Measurements from ENCODE around the gene MBD5.

The MBD5 gene

GRCh38 chr2:148251993-148252392 is 231.1 kb downstream of the MBD5 start:
- no peak overlapping the region for H3K4me3 ChIP-seq (replicated peaks in 1 of 2; ENCODE audit: low read depth in 2 of 2, low read length in 2 of 2)
- no peak for DNase-seq (ENCODE audit: low read depth in 2 of 2)
- TF ChIP-seq CTCF (IDR thresholded peaks at IDR 0.05; ENCODE audit: low read depth, low read length): no peak

GRCh38 chr2:148252646-148253045 is 231.8 kb downstream of the MBD5 start:
- TF ChIP-seq CTCF (IDR thresholded peaks at IDR 0.05; ENCODE audit: low read depth, low read length): no peak

GRCh38 chr2:148253685-148254084 is 232.8 kb downstream of the MBD5 start:
- no peak for TF ChIP-seq CTCF (IDR thresholded peaks at IDR 0.05; ENCODE audit: low read depth, low read length)
- DNase-seq (ENCODE audit: low read depth in 2 of 2): peak in 1 of 2 donors; percentile 58
- H3K4me3 ChIP-seq (replicated peaks in 1 of 2; ENCODE audit: low read depth in 2 of 2, low read length in 2 of 2): no peak overlapping the region

More at GRCh38 chr2:148252646-148253045, 231.8 kb downstream of the MBD5 start:
- no peak for DNase-seq (ENCODE audit: low read depth in 2 of 2)
- no peak overlapping the region for H3K4me3 ChIP-seq (replicated peaks in 1 of 2; ENCODE audit: low read depth in 2 of 2, low read length in 2 of 2)

GRCh38 chr2:148255929-148256328 is 235.0 kb downstream of the MBD5 start:
- TF ChIP-seq CTCF (IDR thresholded peaks at IDR 0.05; ENCODE audit: low read depth, low read length): no peak
- no peak overlapping the region for H3K4me3 ChIP-seq (replicated peaks in 1 of 2; ENCODE audit: low read depth in 2 of 2, low read length in 2 of 2)
- no peak for DNase-seq (ENCODE audit: low read depth in 2 of 2)

GRCh38 chr2:148257276-148257675 is 236.4 kb downstream of the MBD5 start:
- no peak for TF ChIP-seq CTCF (IDR thresholded peaks at IDR 0.05; ENCODE audit: low read depth, low read length)
- no peak for DNase-seq (ENCODE audit: low read depth in 2 of 2)
- no peak overlapping the region for H3K4me3 ChIP-seq (replicated peaks in 1 of 2; ENCODE audit: low read depth in 2 of 2, low read length in 2 of 2)

- H3K4me3 ChIP-seq (replicated peaks in 1 of 2; ENCODE audit: low read depth in 2 of 2, low read length in 2 of 2): no peak overlapping the region
- no peak for TF ChIP-seq CTCF (IDR thresholded peaks at IDR 0.05; ENCODE audit: low read depth, low read length)
- no peak for DNase-seq (ENCODE audit: low read depth in 2 of 2)
Observed at GRCh38 chr2:148258124-148258523, 237.2 kb downstream of the MBD5 start.

- no peak for TF ChIP-seq CTCF (IDR thresholded peaks at IDR 0.05; ENCODE audit: low read depth, low read length)
- H3K4me3 ChIP-seq (replicated peaks in 1 of 2; ENCODE audit: low read depth in 2 of 2, low read length in 2 of 2): no peak overlapping the region
- DNase-seq (ENCODE audit: low read depth in 2 of 2): peak in 1 of 2 donors; percentile 69
Observed at GRCh38 chr2:148259674-148260073, 238.8 kb downstream of the MBD5 start.

All from cardiac fibroblast (primary cell).